HEK293T (cell line): Measurements from ENCODE around the gene SELENOS.

ENCODE experiments used
- ARNT ChIP-seq: fragments of 450-650 bp; IDR thresholded peaks from 2 replicates; pipeline ENCODE4 v1.6.1; 2017; ENCODE audit warnings: mild to moderate bottlenecking
- BHLHE40 ChIP-seq: fragments of 450-650 bp; IDR thresholded peaks from 2 replicates; pipeline ENCODE4 v1.6.1; 2016; ENCODE audit warnings: mild to moderate bottlenecking, moderate library complexity, borderline replicate concordance
- HDGF ChIP-seq: fragments of 450-650 bp; IDR thresholded peaks from 2 replicates; pipeline ENCODE4 v1.6.1; 2017; ENCODE audit warnings: antibody characterized with exemption, borderline replicate concordance
- TARDBP ChIP-seq: fragments of 450-650 bp; IDR thresholded peaks from 2 replicates; pipeline ENCODE4 v1.6.1; 2016

DNA sequence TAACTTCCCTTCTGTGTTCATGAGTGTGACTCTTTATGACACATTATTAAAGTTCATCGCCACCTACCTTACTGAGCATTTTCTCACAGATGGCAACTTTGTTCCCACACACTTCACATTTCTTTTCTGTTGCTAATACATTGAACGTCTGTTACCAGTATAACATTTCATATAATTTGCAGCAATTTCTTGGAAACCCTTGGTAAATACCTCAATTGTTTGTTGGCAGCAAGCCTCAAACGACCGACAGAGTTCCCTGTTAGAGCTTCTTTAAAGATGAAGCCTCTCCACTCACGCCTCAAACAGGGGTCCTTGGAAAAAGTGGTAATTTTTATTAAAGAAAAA, 22.3 kb downstream of the SELENOS start:
- no peak for TF ChIP-seq TARDBP
- TF ChIP-seq HDGF: no peak
- TF ChIP-seq BHLHE40: no peak
- TF ChIP-seq ARNT: no peak
